Measurements from ENCODE around the gene FYB1.

The FYB1 gene

GRCh38 chr5:39116344-39117170 lies 102.8 kb downstream of the FYB1 start:
- no peak for DNase-seq

GRCh38 chr5:39115644-39116343 lies 103.6 kb downstream of the FYB1 start:
- DNase-seq = no peak

GRCh38 chr5:39114155-39114554 lies 105.2 kb downstream of the FYB1 start:
- no peak for DNase-seq

- no peak for DNase-seq
Measured at GRCh38 chr5:39113354-39113953, 105.9 kb downstream of the FYB1 start.

GRCh38 chr5:39109606-39110005 lies 109.8 kb downstream of the FYB1 start:
- no peak for DNase-seq

GRCh38 chr5:39108987-39109386 lies 110.4 kb downstream of the FYB1 start:
- no peak for DNase-seq

GRCh38 chr5:39107350-39107749 lies 112.0 kb downstream of the FYB1 start:
- no peak for DNase-seq

GRCh38 chr5:39106322-39106721 lies 113.0 kb downstream of the FYB1 start:
- DNase-seq = no peak

GRCh38 chr5:39104221-39104620 lies 115.1 kb downstream of the FYB1 start:
- DNase-seq = no peak

GRCh38 chr5:39102684-39103155 lies 116.6 kb downstream of the FYB1 start:
- DNase-seq = no peak

GRCh38 chr5:39100851-39101396 lies 118.4 kb downstream of the FYB1 start:
- no peak for DNase-seq

GRCh38 chr5:39100301-39100850 lies 119.0 kb downstream of the FYB1 start:
- no peak for DNase-seq

GRCh38 chr5:39099831-39100230 lies 119.5 kb downstream of the FYB1 start:
- DNase-seq = no peak

GRCh38 chr5:39093352-39093751 lies 126.0 kb downstream of the FYB1 start:
- no peak for DNase-seq

GRCh38 chr5:39092581-39093351 lies 126.6 kb downstream of the FYB1 start:
- no peak for DNase-seq

- no peak for DNase-seq
Measured at GRCh38 chr5:39091940-39092580, 127.3 kb downstream of the FYB1 start.

GRCh38 chr5:39083968-39084367 lies 135.4 kb downstream of the FYB1 start:
- no peak for DNase-seq

- no peak for DNase-seq
Measured at GRCh38 chr5:39082995-39083394, 136.4 kb downstream of the FYB1 start.

- DNase-seq = no peak
Measured at GRCh38 chr5:39080597-39081204, 138.7 kb downstream of the FYB1 start.

GRCh38 chr5:39080168-39080567 lies 139.2 kb downstream of the FYB1 start:
- DNase-seq = no peak

GRCh38 chr5:39079147-39079546 lies 140.2 kb downstream of the FYB1 start:
- no peak for DNase-seq

All from activated T-cell treated with anti-CD3 and anti-CD28 coated beads for 4 hours (primary cell).